H1 (cell line): ENCODE measurements around the gene LEKR1. TPM values are rescaled to one million over a fixed set of nuclear protein-coding genes. Genes with fewer than 3 reads are reported as not detected.
A peak's percentile ranks its signal among the peaks of the same experiment; 100 is the strongest.

Experiments
- CTCF ChIA-PET: fragments of 300-600 bp; sonication (Branson Sonifier 250); formaldehyde crosslinking; loops from one replicate; lab custom pipeline; 2021; ENCODE audit not compliant: partially characterized antibody; lab: Charles Lee
- POLR2A ChIA-PET: fragments of 300-600 bp; sonication (Branson Sonifier 250); formaldehyde crosslinking; loops from one replicate; lab custom pipeline; 2021; ENCODE audit warnings: inconsistent platforms; ENCODE audit not compliant: partially characterized antibody; lab: Charles Lee
- DNase-seq, 2 experiments: peaks; one replicate each; pipeline versions ENCODE4 v3.0.0 to v3.0.0-alpha.2; 2010 to 2022; ENCODE audit warnings: low spot score in 2 of 2, low read depth in 1 of 2, mixed read lengths in 1 of 2
- FAIRE-seq: peaks from 2 replicates; lab custom pipeline; 2011; peaks lifted over from hg19 to GRCh38; lab: Jason Lieb, UNC
- H2AFZ ChIP-seq: 2 replicates; pipeline ENCODE4 v1.8.1; 2012; ENCODE audit warnings: low read length, inconsistent platforms
- H2AK5ac ChIP-seq: 2 replicates; pipeline ENCODE4 v1.6.1; 2013; ENCODE audit warnings: low read depth, low read length
- H2BK120ac ChIP-seq: replicated peaks from 2 replicates; pipeline ENCODE3; 2013; ENCODE audit warnings: low read depth, low read length, inconsistent platforms
- H2BK12ac ChIP-seq: 2 replicates; pipeline ENCODE4 v1.6.1; 2013; ENCODE audit warnings: low read depth, low read length
- H2BK15ac ChIP-seq: 2 replicates; pipeline ENCODE4 v1.6.1; 2013; ENCODE audit warnings: low read length
- H2BK20ac ChIP-seq: 2 replicates; pipeline ENCODE4 v1.6.1; 2013; ENCODE audit warnings: low read length
- H2BK5ac ChIP-seq: 2 replicates; pipeline ENCODE4 v1.6.1; 2013; ENCODE audit warnings: low read depth, low read length
- H3K14ac ChIP-seq: 2 replicates; pipeline ENCODE4 v1.6.1; 2013; ENCODE audit warnings: inconsistent platforms; ENCODE audit not compliant: insufficient read length
- H3K18ac ChIP-seq: 2 replicates; pipeline ENCODE4 v1.6.1; 2013; ENCODE audit warnings: low read length; ENCODE audit errors: extremely low read depth
- H3K23ac ChIP-seq: 2 replicates; pipeline ENCODE4 v1.6.1; 2013; ENCODE audit warnings: inconsistent platforms; ENCODE audit not compliant: insufficient read length
- H3K23me2 ChIP-seq: 2 replicates; pipeline ENCODE4 v1.6.1; 2013; ENCODE audit warnings: low read depth, low read length
- H3K27ac ChIP-seq: 2 replicates; pipeline ENCODE4 v1.6.1; 2011; ENCODE audit warnings: low read depth, low read length, inconsistent platforms
- H3K27me3 ChIP-seq, 4 experiments: replicated peaks in 1 of 4; 1 replicate in 1 of 4; 2 replicates in 3 of 4; pipeline versions ENCODE4 v1.6.1 to v1.8.1; 2011 to 2013; ENCODE audit warnings: low read length in 3 of 4, mild to moderate bottlenecking in 3 of 4, inconsistent platforms in 2 of 4, mixed read lengths in 2 of 4, moderate library complexity in 1 of 4; ENCODE audit not compliant: control insufficient read depth in 3 of 4, insufficient read depth in 3 of 4; ENCODE audit errors: extremely low read depth in 1 of 4
- H3K36me3 ChIP-seq, 4 experiments: 2 replicates each; pipeline versions ENCODE4 v1.6.1 to v1.8.1; 2011 to 2013; ENCODE audit warnings: mild to moderate bottlenecking in 4 of 4, low read length in 3 of 4, moderate library complexity in 2 of 4, control low read depth in 1 of 4, inconsistent platforms in 1 of 4; ENCODE audit not compliant: insufficient read depth in 4 of 4, control insufficient read depth in 2 of 4
- H3K4ac ChIP-seq: replicated peaks from 2 replicates; pipeline ENCODE3; 2013; ENCODE audit warnings: low read length, low read depth, mixed read lengths, inconsistent platforms; ENCODE audit not compliant: insufficient read length
- H3K4me1 ChIP-seq, 4 experiments: replicated peaks in 1 of 4; 1 replicate in 1 of 4; 2 replicates in 3 of 4; pipeline versions ENCODE4 v1.6.1 to v1.8.1; 2011 to 2013; ENCODE audit warnings: low read length in 3 of 4, inconsistent platforms in 2 of 4, mixed read lengths in 1 of 4; ENCODE audit not compliant: insufficient read depth in 4 of 4, control insufficient read depth in 3 of 4
- H3K4me2 ChIP-seq, 2 experiments: 2 replicates each; pipeline versions ENCODE4 v1.6.1 to v1.8.1; 2011 to 2013; ENCODE audit warnings: low read depth in 2 of 2, low read length in 2 of 2, control low read depth in 1 of 2, inconsistent platforms in 1 of 2, mild to moderate bottlenecking in 1 of 2; ENCODE audit not compliant: insufficient read depth in 1 of 2
- H3K4me3 ChIP-seq, 4 experiments: fragments of 200-600, 300-600 bp in 1 of 4; sonication (generic), shearing (Covaris generic), sonication (Bioruptor Twin) in 1 of 4; 2 replicates each; pipeline versions ENCODE4 v1.5.1 to v1.8.1; 2011 to 2016; ENCODE audit warnings: low read length in 4 of 4, low read depth in 3 of 4, control low read depth in 2 of 4, inconsistent platforms in 2 of 4, mild to moderate bottlenecking in 2 of 4, mixed read lengths in 1 of 4, moderate library complexity in 1 of 4; ENCODE audit not compliant: insufficient read depth in 2 of 4; ENCODE audit errors: extremely low read depth in 1 of 4
- H3K56ac ChIP-seq: replicated peaks from 2 replicates; pipeline ENCODE3; 2013; ENCODE audit warnings: low read depth, mild to moderate bottlenecking, mixed read lengths, low read length, inconsistent platforms; ENCODE audit not compliant: insufficient read length
- H3K79me1 ChIP-seq: 2 replicates; pipeline ENCODE4 v1.6.1; 2013; ENCODE audit warnings: low read depth, low read length, control low read depth
- H3K79me2 ChIP-seq, 2 experiments: 2 replicates each; pipeline versions ENCODE4 v1.6.1 to v1.8.1; 2012 to 2013; ENCODE audit warnings: low read length in 2 of 2, mild to moderate bottlenecking in 2 of 2, inconsistent platforms in 1 of 2; ENCODE audit not compliant: insufficient read depth in 2 of 2, control insufficient read depth in 1 of 2
- H3K9ac ChIP-seq, 4 experiments: replicated peaks in 1 of 4; 1 replicate in 1 of 4; 2 replicates in 3 of 4; pipeline versions ENCODE4 v1.6.1 to v1.8.1; 2011 to 2013; ENCODE audit warnings: low read depth in 3 of 4, low read length in 3 of 4, control low read depth in 2 of 4, mild to moderate bottlenecking in 2 of 4, moderate library complexity in 2 of 4, inconsistent platforms in 1 of 4; ENCODE audit errors: extremely low read depth in 1 of 4
- H3K9me3 ChIP-seq, 2 experiments: 2 replicates each; pipeline versions ENCODE4 v1.6.1 to v1.8.1; 2012 to 2013; ENCODE audit warnings: mild to moderate bottlenecking in 2 of 2, moderate library complexity in 2 of 2, control low read depth in 1 of 2, inconsistent platforms in 1 of 2, low read depth in 1 of 2, low read length in 1 of 2, mixed read lengths in 1 of 2; ENCODE audit not compliant: insufficient read depth in 2 of 2
- H4K20me1 ChIP-seq, 2 experiments: replicated peaks in 1 of 2; 2 replicates each; pipeline versions ENCODE3 to v1.8.1; 2011 to 2013; ENCODE audit warnings: inconsistent platforms in 2 of 2, low read length in 2 of 2, mild to moderate bottlenecking in 1 of 2; ENCODE audit not compliant: insufficient read depth in 2 of 2, control insufficient read depth in 1 of 2
- H4K5ac ChIP-seq: 2 replicates; pipeline ENCODE4 v1.6.1; 2013; ENCODE audit warnings: low read length, low read depth, mixed read lengths, inconsistent platforms; ENCODE audit not compliant: insufficient read length
- H4K8ac ChIP-seq: 2 replicates; pipeline ENCODE4 v1.8.0; 2013; ENCODE audit warnings: mild to moderate bottlenecking, moderate library complexity, low read length, inconsistent platforms; ENCODE audit not compliant: insufficient read depth; ENCODE audit errors: extremely low read depth
- H4K91ac ChIP-seq: replicated peaks from 2 replicates; pipeline ENCODE3; 2013; ENCODE audit warnings: low read length, mixed read lengths, inconsistent platforms; ENCODE audit not compliant: insufficient read length
- ASH2L ChIP-seq: fragments of 200-600, 300-600 bp; sonication (generic); IDR thresholded peaks from one replicate; pipeline ENCODE4 v1.7.1; 2017; ENCODE audit warnings: low read length
- BCL11A ChIP-seq, 2 experiments: IDR thresholded peaks; one replicate each; pipeline ENCODE4 v1.6.1; 2011; ENCODE audit warnings: low read depth in 2 of 2, low read length in 2 of 2, mild to moderate bottlenecking in 2 of 2
- CHD2 ChIP-seq: IDR thresholded peaks from 2 replicates; pipeline ENCODE4 v1.6.1; 2012; ENCODE audit warnings: low read length, improper control_type of control experiment
- CTBP2 ChIP-seq: IDR thresholded peaks from 2 replicates; pipeline ENCODE4 v1.7.0; 2011; ENCODE audit warnings: borderline replicate concordance, mild to moderate bottlenecking, moderate library complexity, mixed read lengths, low read length; ENCODE audit not compliant: insufficient read depth, insufficient read length
- FOSL1 ChIP-seq: IDR thresholded peaks from 2 replicates; pipeline ENCODE4 v1.6.1; 2011; ENCODE audit warnings: mild to moderate bottlenecking, low read depth, low read length, moderate library complexity; ENCODE audit not compliant: insufficient read depth
- GTF2F1 ChIP-seq: IDR thresholded peaks from 2 replicates; pipeline ENCODE4 v1.6.1; 2012; ENCODE audit warnings: low read depth, low read length, improper control_type of control experiment, borderline replicate concordance
- RBBP5 ChIP-seq: IDR thresholded peaks from 2 replicates; pipeline ENCODE4 v1.7.1; 2012; ENCODE audit warnings: low read depth, mild to moderate bottlenecking, inconsistent platforms, low read length, moderate library complexity, borderline replicate concordance
- RNF2 ChIP-seq: fragments of 200-900, 300-1000 bp; sonication (generic); IDR thresholded peaks from 2 replicates; pipeline ENCODE4 v1.7.1; 2016; ENCODE audit warnings: borderline replicate concordance, low read depth, mild to moderate bottlenecking, antibody characterized with exemption, low read length; ENCODE audit not compliant: poor library complexity, severe bottlenecking; ENCODE audit errors: missing control alignments
- SP4 ChIP-seq: IDR thresholded peaks from 2 replicates; pipeline ENCODE4 v1.6.1; 2012; ENCODE audit warnings: low read length, inconsistent platforms
- WGBS, 2 experiments: shearing (Covaris generic) in 1 of 2; methylation state at CpG; one replicate each; pipeline versions ENCODE4 v1.1.6 to v1.1.7; 2013 to 2015; ENCODE audit warnings: low lambda C conversion rate in 2 of 2, mixed read lengths in 2 of 2, inconsistent platforms in 1 of 2, low coverage in 1 of 2, missing lambda C conversion rate in 1 of 2; ENCODE audit not compliant: insufficient replicate concordance in 2 of 2, insufficient coverage in 1 of 2, insufficient read length in 1 of 2; ENCODE audit errors: extremely low coverage in 1 of 2, missing lambda C conversion rate in 1 of 2; 5-methylcytosine and 5-hydroxymethylcytosine counted together
- polyA plus RNA-seq, 7 experiments: library from polyadenylated mRNA; depleted of rRNA in 3 of 7; stranded (reverse) in 5 of 7; unstranded in 2 of 7; fragments of >200 nt in 5 of 7; fragments of 200-250 nt in 2 of 7; gene quantifications; 1 replicate in 5 of 7; 2 replicates in 1 of 7; 4 replicates in 1 of 7; pipeline versions ENCODE4 v1.2.1 to v1.2.3, GENCODE V29; 2011 to 2013; ENCODE audit warnings: missing spikeins in 2 of 7, mixed read lengths in 2 of 7
- total RNA-seq: library from RNA; stranded (reverse); fragmentation: NEBNext Ultra II Directional; extraction: Animal tissue kit (Norgen Biotek cat#: 25700); gene quantifications from 2 replicates; pipeline ENCODE4 v1.2.1, GENCODE V29; 2021
- TF ChIP-seq, protein P1 (sequence below): IDR thresholded peaks from 2 replicates; pipeline ENCODE4 v1.6.1; 2012; ENCODE audit warnings: low read length, inconsistent platforms

The LEKR1 gene
- total and polyA plus RNA-seq, 2 of the 8 experiments (the other 6 are each of a cell fraction or from before 2014, with no cell fraction given) = 0.08 TPM; not detected in 1

DNA sequence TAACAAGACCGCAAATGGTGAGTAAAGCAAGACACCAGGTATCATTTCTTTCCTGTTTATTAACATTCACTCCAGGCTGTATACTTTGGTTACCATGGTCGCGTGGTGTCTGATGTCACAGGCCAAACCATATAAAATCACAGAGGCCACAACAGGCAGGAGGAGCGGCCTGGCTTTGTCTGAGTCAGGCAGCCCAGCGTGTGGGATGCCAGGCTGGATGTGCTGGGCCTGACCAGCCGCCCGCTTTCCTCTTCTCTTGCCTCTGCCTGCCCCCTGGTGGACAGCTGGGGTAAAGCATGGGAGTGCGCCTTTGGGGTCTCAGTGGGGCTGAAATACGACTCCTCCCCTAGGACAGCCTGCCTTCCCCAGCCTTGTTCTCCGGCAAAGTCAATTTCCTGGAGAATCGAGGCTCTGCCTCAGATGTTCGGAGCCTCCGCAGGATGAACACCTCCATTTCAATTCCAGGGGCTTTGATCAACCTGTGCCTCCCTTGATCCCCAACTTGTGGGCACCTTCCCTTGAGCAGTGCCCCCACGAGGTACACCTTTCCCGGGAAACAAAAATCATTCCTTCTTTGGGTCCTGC is 255.6 kb downstream of the LEKR1 start:
- H3K4ac ChIP-seq = no peak overlapping the region
- no peak overlapping the region; a peak in 1 of 7 replicates for H3K9ac ChIP-seq
- no peak overlapping the region for H4K5ac ChIP-seq
- H3K9me3 ChIP-seq = no peaks in the 10 kb centered on the region
- H3K18ac ChIP-seq = no peak overlapping the region
- peaks cover 0 to 4% (median 2%) of the 10 kb centered on the region in 4 experiments; a peak in 2 of 7 replicates for H3K4me1 ChIP-seq
- H3K23ac ChIP-seq = no peak overlapping the region
- peak overlapping the region in 1 of 2 experiments; percentile 50; a peak in 1 of 4 replicates for H3K4me2 ChIP-seq
- no peak overlapping the region for H4K8ac ChIP-seq
- no peak overlapping the region for H4K91ac ChIP-seq
- no peak overlapping the region; a peak in 1 of 8 replicates for H3K4me3 ChIP-seq
- no peaks in the 10 kb centered on the region; the same call in 1 of the 2 replicates for H3K23me2 ChIP-seq
- ChIA-PET CTCF (interaction anchor here (0.6 to 56.4 kb wide), 29 partner anchors 10 to 636 kb away, joined by 3 to 1014 read pairs (median 4); partner anchors contain the start of genes SSR3 and TIPARP), POLR2A (no interaction called here)
- H3K27ac ChIP-seq = no peak overlapping the region
- 21% methylated on average over 15 of the region's 15 CpGs; no CpG with 5 or more reads in 1 of the 2 experiments for WGBS, 2 experiments
- DNase-seq = peak; percentile 86 to 100
- no peaks in the 10 kb centered on the region for H3K79me1 ChIP-seq
- H3K56ac ChIP-seq = no peak overlapping the region
- H2AK5ac ChIP-seq = no peak overlapping the region
- 0 out of 2 replicates have a peak overlapping the region, but pooled peaks have one; percentile 69 for H2BK12ac ChIP-seq
- peak overlapping the region; percentile 87 for H2AFZ ChIP-seq
- FAIRE-seq = peak; percentile 79
- no peak overlapping the region for H2BK5ac ChIP-seq
- no peaks in the 10 kb centered on the region for H3K79me2 ChIP-seq
- H3K14ac ChIP-seq = no peak overlapping the region
- 0 out of 2 replicates have a peak overlapping the region, but pooled peaks have one; percentile 77 for H2BK15ac ChIP-seq
- no peak overlapping the region for H2BK20ac ChIP-seq
- no peaks in the 10 kb centered on the region for H3K36me3 ChIP-seq
- H4K20me1 ChIP-seq = no peaks in the 10 kb centered on the region
- no peak overlapping the region for H2BK120ac ChIP-seq
- H3K27me3 ChIP-seq = peaks cover 0 to 4% (median 0%) of the 10 kb centered on the region in 4 experiments; a peak in 3 of 7 replicates
- no peak for TF ChIP-seq RNF2
- no peak for TF ChIP-seq GTF2F1
- TF ChIP-seq FOSL1 = no peak
- peak; percentile 55 for TF ChIP-seq ASH2L
- TF ChIP-seq, protein P1, sequence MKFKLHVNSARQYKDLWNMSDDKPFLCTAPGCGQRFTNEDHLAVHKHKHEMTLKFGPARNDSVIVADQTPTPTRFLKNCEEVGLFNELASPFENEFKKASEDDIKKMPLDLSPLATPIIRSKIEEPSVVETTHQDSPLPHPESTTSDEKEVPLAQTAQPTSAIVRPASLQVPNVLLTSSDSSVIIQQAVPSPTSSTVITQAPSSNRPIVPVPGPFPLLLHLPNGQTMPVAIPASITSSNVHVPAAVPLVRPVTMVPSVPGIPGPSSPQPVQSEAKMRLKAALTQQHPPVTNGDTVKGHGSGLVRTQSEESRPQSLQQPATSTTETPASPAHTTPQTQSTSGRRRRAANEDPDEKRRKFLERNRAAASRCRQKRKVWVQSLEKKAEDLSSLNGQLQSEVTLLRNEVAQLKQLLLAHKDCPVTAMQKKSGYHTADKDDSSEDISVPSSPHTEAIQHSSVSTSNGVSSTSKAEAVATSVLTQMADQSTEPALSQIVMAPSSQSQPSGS = peak; percentile 85; the same call in 1 of the 2 replicates
- TF ChIP-seq CHD2 = 0 out of 2 replicates have a peak, but pooled peaks have one; percentile 7
- peak; percentile 47; the same call in 1 of the 2 replicates for TF ChIP-seq RBBP5
- no peak for TF ChIP-seq BCL11A (IDR thresholded peaks at IDR 0.05; ENCODE audit: low read depth in 2 of 2, low read length in 2 of 2)
- no peak for TF ChIP-seq CTBP2
- TF ChIP-seq SP4 = peak; percentile 42; the same call in 1 of the 2 replicates
